Bronchial epithelial cell (primary cell): Measurements from ENCODE around the gene FBLN2. TPM values are rescaled to one million over a fixed set of nuclear protein-coding genes. Genes with fewer than 3 reads are reported as not detected.

Source experiments
- DNase-seq: peaks from one replicate; pipeline ENCODE4 v3.0.0-alpha.2; 2010; ENCODE audit warnings: low read depth
- FAIRE-seq: peaks from 2 replicates; lab custom pipeline; 2011; peaks lifted over from hg19 to GRCh38; lab: Jason Lieb, UNC
- H3K27me3 ChIP-seq: 2 replicates; pipeline ENCODE4 v1.5.1; 2011; ENCODE audit warnings: low read length; ENCODE audit not compliant: control insufficient read depth, insufficient read depth
- H3K36me3 ChIP-seq: 2 replicates; pipeline ENCODE4 v1.5.1; 2011; ENCODE audit warnings: low read length; ENCODE audit not compliant: control insufficient read depth, insufficient read depth
- H3K4me3 ChIP-seq: 2 replicates; pipeline ENCODE4 v1.5.1; 2011; ENCODE audit warnings: mild to moderate bottlenecking, low read depth, low read length, control low read depth
- total RNA-seq: library from RNA; depleted of rRNA; stranded (reverse); fragments of >200 nt; gene quantifications from 2 replicates; pipeline ENCODE4 v1.2.1, GENCODE V29; 2014
- TF ChIP-seq, protein P1 (sequence below): IDR thresholded peaks from 2 replicates; pipeline ENCODE4 v1.5.1; 2011; ENCODE audit warnings: mild to moderate bottlenecking, moderate library complexity, low read length, control low read depth, inconsistent platforms; ENCODE audit not compliant: insufficient read depth, severe bottlenecking

FBLN2 gene
- total RNA-seq, 1 donor from 2014 or later: 4.7 TPM

DNA sequence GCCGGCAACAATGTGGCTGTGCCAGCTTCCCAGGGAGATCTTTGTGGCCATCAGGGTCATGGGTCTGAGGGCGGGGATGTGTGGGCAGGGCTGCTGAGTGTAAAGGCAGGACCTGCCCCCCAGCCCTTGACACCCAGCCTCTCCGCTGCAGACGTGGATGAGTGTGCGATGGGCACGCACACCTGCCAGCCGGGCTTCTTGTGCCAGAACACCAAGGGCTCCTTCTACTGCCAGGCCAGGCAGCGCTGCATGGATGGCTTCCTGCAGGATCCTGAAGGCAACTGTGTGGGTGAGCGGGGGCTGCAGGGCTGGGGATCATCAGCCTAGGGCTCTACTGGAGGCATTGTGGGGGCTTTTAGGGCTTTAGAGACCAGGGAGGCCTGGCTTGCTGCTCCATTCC lies 78.8 kb downstream of the FBLN2 start:
- no peak for FAIRE-seq
- Histone ChIP-seq H3K4me3 (no peak overlapping the region), H3K36me3 (no peaks in the 10 kb centered on the region), H3K27me3 (no peaks in the 10 kb centered on the region)
- TF ChIP-seq, protein P1, sequence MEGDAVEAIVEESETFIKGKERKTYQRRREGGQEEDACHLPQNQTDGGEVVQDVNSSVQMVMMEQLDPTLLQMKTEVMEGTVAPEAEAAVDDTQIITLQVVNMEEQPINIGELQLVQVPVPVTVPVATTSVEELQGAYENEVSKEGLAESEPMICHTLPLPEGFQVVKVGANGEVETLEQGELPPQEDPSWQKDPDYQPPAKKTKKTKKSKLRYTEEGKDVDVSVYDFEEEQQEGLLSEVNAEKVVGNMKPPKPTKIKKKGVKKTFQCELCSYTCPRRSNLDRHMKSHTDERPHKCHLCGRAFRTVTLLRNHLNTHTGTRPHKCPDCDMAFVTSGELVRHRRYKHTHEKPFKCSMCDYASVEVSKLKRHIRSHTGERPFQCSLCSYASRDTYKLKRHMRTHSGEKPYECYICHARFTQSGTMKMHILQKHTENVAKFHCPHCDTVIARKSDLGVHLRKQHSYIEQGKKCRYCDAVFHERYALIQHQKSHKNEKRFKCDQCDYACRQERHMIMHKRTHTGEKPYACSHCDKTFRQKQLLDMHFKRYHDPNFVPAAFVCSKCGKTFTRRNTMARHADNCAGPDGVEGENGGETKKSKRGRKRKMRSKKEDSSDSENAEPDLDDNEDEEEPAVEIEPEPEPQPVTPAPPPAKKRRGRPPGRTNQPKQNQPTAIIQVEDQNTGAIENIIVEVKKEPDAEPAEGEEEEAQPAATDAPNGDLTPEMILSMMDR: no peak
- no peak for DNase-seq

DNA sequence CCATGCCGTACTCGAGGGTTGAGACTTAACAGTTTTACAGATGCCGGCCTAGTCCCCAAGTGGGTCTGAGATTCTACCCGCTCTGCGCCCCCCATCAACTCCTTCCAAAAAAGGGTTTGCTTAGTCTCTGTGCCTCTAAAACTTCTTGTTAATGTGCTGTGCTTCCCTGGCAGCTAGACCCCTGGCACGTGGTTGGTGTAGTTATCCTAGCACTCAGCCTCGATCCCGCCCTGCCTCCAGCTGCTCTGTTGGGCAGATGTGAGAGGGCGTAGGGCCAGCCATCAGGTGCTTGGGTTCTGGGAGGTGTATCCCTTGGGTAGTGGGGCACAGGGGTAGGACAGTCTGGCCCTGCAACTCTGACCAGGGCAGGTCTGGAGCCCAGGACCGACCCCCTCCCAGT lies 79.5 kb downstream of the FBLN2 start:
- TF ChIP-seq, protein P1: no peak
- DNase-seq (no peak), FAIRE-seq (no peak)
- no peak overlapping the region for H3K4me3 ChIP-seq
- no peaks in the 10 kb centered on the region for H3K27me3 ChIP-seq
- H3K36me3 ChIP-seq: no peaks in the 10 kb centered on the region

DNA sequence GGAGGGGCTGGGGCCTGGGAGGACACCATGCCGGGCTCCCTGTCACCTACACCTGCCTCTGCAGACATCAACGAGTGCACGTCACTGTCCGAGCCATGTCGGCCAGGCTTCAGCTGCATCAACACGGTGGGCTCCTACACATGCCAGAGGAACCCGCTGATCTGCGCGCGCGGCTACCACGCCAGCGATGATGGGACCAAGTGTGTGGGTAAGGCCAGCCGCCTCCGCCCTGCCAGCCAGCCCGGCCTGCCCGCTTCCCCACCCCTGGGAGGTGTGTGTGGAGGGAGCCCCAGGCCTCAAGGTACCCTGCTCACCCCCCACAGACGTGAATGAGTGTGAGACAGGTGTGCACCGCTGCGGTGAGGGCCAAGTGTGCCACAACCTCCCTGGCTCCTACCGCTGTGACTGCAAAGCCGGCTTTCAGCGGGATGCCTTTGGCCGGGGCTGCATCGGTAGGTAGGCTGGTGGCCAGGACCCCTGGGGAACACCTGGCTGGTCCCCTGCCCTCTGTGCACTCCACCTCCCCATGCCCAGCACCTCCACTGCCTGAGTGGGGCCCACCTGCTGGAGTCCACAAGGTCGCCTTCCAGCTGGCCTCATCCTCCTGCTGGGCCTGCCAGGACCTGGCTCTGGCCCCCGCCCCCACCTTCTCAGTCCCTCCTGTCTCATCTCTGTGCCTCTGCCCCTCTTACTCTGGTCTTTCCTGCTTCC lies 80.1 kb downstream of the FBLN2 start:
- FAIRE-seq (no peak), DNase-seq (no peak)
- H3K4me3 ChIP-seq: no peak overlapping the region
- no peaks in the 10 kb centered on the region for H3K27me3 ChIP-seq
- H3K36me3 ChIP-seq: no peaks in the 10 kb centered on the region
- TF ChIP-seq, protein P1: no peak

DNA sequence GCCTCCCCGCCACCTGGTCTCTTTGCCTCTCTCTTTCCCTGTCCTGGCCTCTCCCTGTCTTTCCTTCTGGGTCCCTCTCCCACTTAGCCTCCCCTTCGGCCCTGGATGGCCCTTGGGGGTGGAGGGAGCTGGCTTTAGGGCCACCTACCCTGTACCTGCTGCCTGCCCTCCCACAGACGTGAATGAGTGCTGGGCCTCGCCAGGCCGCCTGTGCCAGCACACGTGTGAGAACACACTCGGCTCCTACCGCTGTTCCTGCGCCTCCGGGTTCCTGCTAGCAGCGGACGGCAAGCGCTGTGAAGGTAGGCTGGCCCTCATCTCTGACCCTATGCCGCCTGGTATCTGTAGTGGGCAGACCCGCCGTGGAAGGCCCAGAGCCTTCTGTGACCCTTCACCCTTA lies 80.7 kb downstream of the FBLN2 start:
- no peaks in the 10 kb centered on the region for H3K27me3 ChIP-seq
- no peak overlapping the region for H3K4me3 ChIP-seq

DNA sequence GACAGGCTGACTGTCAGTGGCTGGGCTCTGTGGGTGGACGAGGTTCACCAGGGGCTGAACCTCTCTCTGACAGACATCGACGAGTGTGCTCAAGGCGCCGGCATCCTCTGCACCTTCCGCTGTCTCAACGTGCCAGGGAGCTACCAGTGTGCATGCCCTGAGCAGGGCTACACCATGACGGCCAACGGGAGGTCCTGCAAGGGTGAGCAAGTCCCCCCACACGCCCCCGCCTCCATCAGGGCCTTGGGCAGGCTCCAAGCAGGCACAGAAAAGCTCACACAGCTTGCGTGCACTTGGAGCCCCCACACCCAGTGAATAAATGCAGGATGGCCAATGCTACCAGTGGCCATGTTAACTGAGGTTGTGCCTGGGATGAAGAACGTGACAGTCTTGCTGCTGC lies 82.3 kb downstream of the FBLN2 start:
- Histone ChIP-seq H3K36me3 (no peaks in the 10 kb centered on the region), H3K27me3 (no peaks in the 10 kb centered on the region), H3K4me3 (no peak overlapping the region)
- TF ChIP-seq, protein P1: no peak
- FAIRE-seq (peak; percentile 43), DNase-seq (no peak)

More for the DNA sequence above, 80.7 kb downstream of the FBLN2 start:
- H3K36me3 ChIP-seq: no peaks in the 10 kb centered on the region
- TF ChIP-seq, protein P1: no peak
- FAIRE-seq (no peak), DNase-seq (no peak)

DNA sequence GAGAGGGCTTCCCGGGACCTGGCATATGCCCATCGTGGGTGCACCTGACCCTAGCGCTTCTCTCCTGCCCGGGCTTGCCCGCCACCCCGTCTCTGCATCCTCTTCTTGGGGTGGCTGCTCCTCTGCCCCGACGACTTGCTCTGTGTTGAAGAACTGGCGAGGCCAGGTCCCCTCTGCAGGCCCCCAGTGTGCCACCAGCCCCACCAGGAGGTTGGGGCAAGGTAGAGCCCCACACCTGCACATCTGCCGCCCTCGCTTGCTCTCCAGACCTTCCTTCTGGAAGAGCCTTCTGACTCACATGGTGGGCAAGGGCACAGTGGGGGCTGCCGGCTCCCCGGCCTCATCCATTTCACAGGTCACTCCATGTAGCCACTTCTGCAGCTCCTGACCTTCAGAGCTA lies 84.3 kb downstream of the FBLN2 start:
- no peaks in the 10 kb centered on the region for H3K36me3 ChIP-seq
- no peaks in the 10 kb centered on the region for H3K27me3 ChIP-seq
- TF ChIP-seq, protein P1: no peak
- DNase-seq (no peak), FAIRE-seq (no peak)
- no peak overlapping the region for H3K4me3 ChIP-seq
